Karpas-422 (cell line): ENCODE results near the gene THOC5. TPM values are rescaled to one million over a fixed set of nuclear protein-coding genes. Genes with fewer than 3 reads are reported as not detected.

Source experiments
- DNase-seq: peaks from one replicate; pipeline ENCODE4 v3.0.0-alpha.2; 2015
- H2AFZ ChIP-seq: fragments of 200-600 bp; sonication (generic); 2 replicates; pipeline ENCODE4 v1.6.1; 2014; ENCODE audit warnings: antibody characterized with exemption, low read length, mixed read lengths
- H3K27ac ChIP-seq: fragments of 200-600 bp; sonication (generic); 2 replicates; pipeline ENCODE4 v1.5.1; 2014; ENCODE audit warnings: mild to moderate bottlenecking, low read length, moderate library complexity
- H3K27me3 ChIP-seq: fragments of 200-600 bp; sonication (generic); 2 replicates; pipeline ENCODE4 v1.6.1; 2014; ENCODE audit warnings: low read length, mixed read lengths
- H3K36me3 ChIP-seq: fragments of 200-600 bp; sonication (generic); 2 replicates; pipeline ENCODE4 v1.6.1; 2014; ENCODE audit warnings: low read length, mixed read lengths; ENCODE audit not compliant: insufficient read depth
- H3K4me1 ChIP-seq: fragments of 200-600 bp; sonication (generic); 2 replicates; pipeline ENCODE4 v1.6.1; 2014; ENCODE audit warnings: mild to moderate bottlenecking, low read length, mixed read lengths
- H3K4me2 ChIP-seq: fragments of 200-600 bp; sonication (generic); 2 replicates; pipeline ENCODE4 v1.6.1; 2014; ENCODE audit warnings: low read length, low read depth, mild to moderate bottlenecking; ENCODE audit not compliant: poor library complexity, severe bottlenecking
- H3K4me3 ChIP-seq: fragments of 200-600 bp; sonication (generic); 2 replicates; pipeline ENCODE4 v1.5.1; 2014; ENCODE audit warnings: mild to moderate bottlenecking, antibody characterized with exemption, low read length, mixed read lengths
- H3K79me2 ChIP-seq: fragments of 200-600 bp; sonication (generic); 2 replicates; pipeline ENCODE4 v1.6.1; 2014; ENCODE audit warnings: mild to moderate bottlenecking, low read length, mixed read lengths
- H3K9ac ChIP-seq: fragments of 200-600 bp; sonication (generic); 2 replicates; pipeline ENCODE4 v1.6.0; 2014; ENCODE audit warnings: low read length
- H3K9me2 ChIP-seq: fragments of 200-600 bp; sonication (generic), shearing (Covaris generic); replicated peaks from 2 replicates; pipeline ENCODE4 v1.6.0; 2014; ENCODE audit warnings: mild to moderate bottlenecking, low read length, moderate library complexity; ENCODE audit not compliant: insufficient read depth
- H3K9me3 ChIP-seq: fragments of 300-700, 200-600 bp; sonication (generic); 2 replicates; pipeline ENCODE4 v1.6.1; 2014; ENCODE audit warnings: low read length, mixed read lengths
- H4K20me1 ChIP-seq: fragments of 200-600 bp; sonication (generic); 2 replicates; pipeline ENCODE4 v1.6.1; 2014; ENCODE audit warnings: mild to moderate bottlenecking, antibody characterized with exemption, low read length, low read depth; ENCODE audit not compliant: insufficient read depth
- total RNA-seq: library from RNA; depleted of rRNA; stranded (reverse); fragments of >200 nt; shearing (Covaris generic); gene quantifications from 2 replicates; pipeline ENCODE4 v1.2.3, GENCODE V29; 2014; ENCODE audit warnings: low replicate concordance

THOC5 gene
- total RNA-seq, 1 experiment from 2014 or later = 54.0 TPM

DNA sequence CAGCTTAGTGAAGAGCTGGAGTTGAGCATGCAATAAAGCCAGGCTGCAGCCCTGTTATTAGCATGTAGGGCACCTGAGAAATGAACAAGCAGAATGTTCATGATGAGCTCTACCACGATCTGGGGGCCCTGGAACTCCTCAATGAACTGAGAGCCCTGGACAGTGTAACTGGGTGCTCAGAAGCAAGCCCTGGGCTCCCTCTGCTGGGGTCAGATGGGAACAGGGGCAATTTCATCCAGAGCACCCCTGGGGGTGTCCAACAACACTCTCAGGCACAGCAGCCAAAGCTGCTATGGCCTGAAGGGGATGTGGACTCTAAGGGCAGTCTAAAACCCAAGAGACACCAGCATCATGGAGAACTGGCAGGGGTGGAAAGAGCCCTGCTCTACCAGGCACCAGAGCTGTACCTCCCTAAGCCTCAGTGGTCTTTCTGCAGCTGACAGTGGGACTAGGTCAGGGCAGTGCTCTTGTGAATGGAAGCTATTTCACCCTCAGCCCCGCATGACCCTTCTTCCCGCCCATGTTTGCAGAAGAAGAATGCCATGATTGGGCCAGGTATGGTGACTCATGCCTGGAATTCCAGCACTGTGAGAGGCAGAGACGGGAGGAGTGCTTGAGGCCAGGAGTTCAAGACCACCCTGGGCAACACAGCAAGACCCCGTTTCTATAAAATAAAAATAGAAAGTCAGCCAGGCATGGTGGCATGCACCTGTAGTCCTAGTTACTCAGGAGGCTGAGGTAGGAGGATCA is 28.9 kb downstream of the THOC5 start:
- no peaks in the 10 kb centered on the region for H3K9me3 ChIP-seq
- no peaks in the 10 kb centered on the region for H3K4me1 ChIP-seq
- H3K79me2 ChIP-seq = no peaks in the 10 kb centered on the region
- H3K27me3 ChIP-seq = no peaks in the 10 kb centered on the region
- H2AFZ ChIP-seq = no peak overlapping the region
- no peak overlapping the region for H3K4me3 ChIP-seq
- DNase-seq = peak; percentile 84
- H4K20me1 ChIP-seq = 0 out of 2 replicates have a peak, but pooled peaks cover 3% of the 10 kb centered on the region
- no peaks in the 10 kb centered on the region for H3K9me2 ChIP-seq
- no peak overlapping the region for H3K27ac ChIP-seq
- H3K4me2 ChIP-seq = no peak overlapping the region
- peaks cover 35% of the 10 kb centered on the region for H3K36me3 ChIP-seq
- H3K9ac ChIP-seq = no peak overlapping the region

- Histone ChIP-seq H3K4me1 (peaks cover 4% of the 10 kb centered on the region), H2AFZ (no peak overlapping the region), H3K4me2 (no peak overlapping the region), H3K27ac (no peak overlapping the region), H3K9ac (no peak overlapping the region), H3K4me3 (no peak overlapping the region), H3K36me3 (peaks cover 40% of the 10 kb centered on the region), H3K9me2 (no peaks in the 10 kb centered on the region), H3K27me3 (no peaks in the 10 kb centered on the region), H3K9me3 (no peaks in the 10 kb centered on the region), H3K79me2 (no peaks in the 10 kb centered on the region), H4K20me1 (0 out of 2 replicates have a peak, but pooled peaks cover 3% of the 10 kb centered on the region)
- no peak for DNase-seq
Measured at GRCh38 chr22:29523761-29524160, 29.8 kb downstream of the THOC5 start.

DNA sequence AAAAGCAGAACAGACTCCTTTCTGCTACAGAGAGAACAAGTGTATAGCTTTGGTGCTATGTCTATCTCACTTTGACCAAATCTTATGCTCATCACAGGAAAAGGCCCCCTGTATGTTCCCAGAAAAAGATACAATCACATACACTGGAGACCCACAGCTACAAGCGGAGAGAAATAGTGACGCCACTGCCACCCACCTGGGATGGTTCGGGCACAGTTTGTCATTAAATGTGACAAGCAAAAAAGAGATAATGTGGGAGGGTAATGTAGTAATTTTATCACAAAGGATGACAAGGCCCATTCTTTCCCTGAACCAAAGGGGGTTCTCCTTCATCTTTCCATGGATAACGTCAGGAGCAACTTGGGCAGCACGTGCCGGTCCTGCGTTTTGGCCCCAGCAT is 32.0 kb downstream of the THOC5 start:
- H3K4me1 ChIP-seq = peaks cover 27% of the 10 kb centered on the region
- no peak overlapping the region for H3K4me2 ChIP-seq

DNA sequence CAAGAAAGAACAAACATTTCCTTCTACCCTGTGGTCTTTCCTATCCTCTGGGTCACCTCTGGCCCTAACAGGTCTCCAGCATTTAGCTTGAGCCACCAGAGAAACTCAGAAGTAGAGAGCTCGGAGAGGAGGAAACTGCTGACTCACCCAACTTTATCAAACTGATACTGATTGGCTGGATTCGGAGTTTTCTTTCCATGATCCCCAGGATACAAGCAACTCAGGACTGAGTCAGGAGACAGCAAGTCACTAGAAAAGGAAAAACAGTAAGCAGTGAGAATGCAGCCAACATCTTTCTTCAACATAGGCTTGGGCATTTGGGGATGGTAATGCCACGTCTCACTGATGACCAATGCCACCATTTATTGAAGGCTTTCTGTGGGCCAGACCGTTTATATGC is 32.7 kb downstream of the THOC5 start:
- Histone ChIP-seq H3K4me2 (no peak overlapping the region), H3K9ac (no peak overlapping the region), H3K27me3 (no peaks in the 10 kb centered on the region), H3K4me1 (peaks cover 33% of the 10 kb centered on the region), H3K4me3 (no peak overlapping the region), H3K27ac (no peak overlapping the region), H3K79me2 (no peaks in the 10 kb centered on the region), H3K36me3 (peaks cover 37% of the 10 kb centered on the region), H2AFZ (no peak overlapping the region), H3K9me3 (no peaks in the 10 kb centered on the region), H4K20me1 (peaks cover 11% of the 10 kb centered on the region; the same call in 1 of the 2 replicates), H3K9me2 (no peaks in the 10 kb centered on the region)
- no peak for DNase-seq

More for the DNA sequence above, 32.0 kb downstream of the THOC5 start:
- H3K9ac ChIP-seq = no peak overlapping the region
- H2AFZ ChIP-seq = no peak overlapping the region
- H3K79me2 ChIP-seq = no peaks in the 10 kb centered on the region
- DNase-seq = no peak
- no peaks in the 10 kb centered on the region for H3K9me3 ChIP-seq
- H4K20me1 ChIP-seq = peaks cover 7% of the 10 kb centered on the region; the same call in 1 of the 2 replicates
- no peaks in the 10 kb centered on the region for H3K27me3 ChIP-seq
- peaks cover 34% of the 10 kb centered on the region for H3K36me3 ChIP-seq
- H3K9me2 ChIP-seq = no peaks in the 10 kb centered on the region
- H3K27ac ChIP-seq = no peak overlapping the region; the same call in 1 of the 2 replicates
- H3K4me3 ChIP-seq = no peak overlapping the region

GRCh38 chr22:29519996-29520395 is 33.6 kb downstream of the THOC5 start:
- Histone ChIP-seq H3K9me2 (no peaks in the 10 kb centered on the region), H3K4me3 (no peak overlapping the region), H3K79me2 (no peaks in the 10 kb centered on the region), H3K9me3 (no peaks in the 10 kb centered on the region), H3K9ac (no peak overlapping the region), H2AFZ (no peak overlapping the region), H3K27me3 (no peaks in the 10 kb centered on the region), H3K4me1 (peaks cover 41% of the 10 kb centered on the region), H3K36me3 (peaks cover 35% of the 10 kb centered on the region), H3K27ac (no peak overlapping the region; the same call in 1 of the 2 replicates), H4K20me1 (peaks cover 11% of the 10 kb centered on the region; the same call in 1 of the 2 replicates), H3K4me2 (no peak overlapping the region)
- DNase-seq = no peak

GRCh38 chr22:29518427-29518826 is 35.1 kb downstream of the THOC5 start:
- DNase-seq = no peak
- Histone ChIP-seq H2AFZ (no peak overlapping the region), H3K4me1 (peaks cover 41% of the 10 kb centered on the region), H3K9me2 (no peaks in the 10 kb centered on the region), H3K79me2 (no peaks in the 10 kb centered on the region), H3K4me3 (no peak overlapping the region), H3K27me3 (no peaks in the 10 kb centered on the region), H3K9ac (no peak overlapping the region), H3K4me2 (no peak overlapping the region), H3K36me3 (peaks cover 22% of the 10 kb centered on the region; the same call in 1 of the 2 replicates), H3K27ac (peak overlapping the region; percentile 86), H3K9me3 (no peaks in the 10 kb centered on the region), H4K20me1 (peaks cover 7% of the 10 kb centered on the region; the same call in 1 of the 2 replicates)

DNA sequence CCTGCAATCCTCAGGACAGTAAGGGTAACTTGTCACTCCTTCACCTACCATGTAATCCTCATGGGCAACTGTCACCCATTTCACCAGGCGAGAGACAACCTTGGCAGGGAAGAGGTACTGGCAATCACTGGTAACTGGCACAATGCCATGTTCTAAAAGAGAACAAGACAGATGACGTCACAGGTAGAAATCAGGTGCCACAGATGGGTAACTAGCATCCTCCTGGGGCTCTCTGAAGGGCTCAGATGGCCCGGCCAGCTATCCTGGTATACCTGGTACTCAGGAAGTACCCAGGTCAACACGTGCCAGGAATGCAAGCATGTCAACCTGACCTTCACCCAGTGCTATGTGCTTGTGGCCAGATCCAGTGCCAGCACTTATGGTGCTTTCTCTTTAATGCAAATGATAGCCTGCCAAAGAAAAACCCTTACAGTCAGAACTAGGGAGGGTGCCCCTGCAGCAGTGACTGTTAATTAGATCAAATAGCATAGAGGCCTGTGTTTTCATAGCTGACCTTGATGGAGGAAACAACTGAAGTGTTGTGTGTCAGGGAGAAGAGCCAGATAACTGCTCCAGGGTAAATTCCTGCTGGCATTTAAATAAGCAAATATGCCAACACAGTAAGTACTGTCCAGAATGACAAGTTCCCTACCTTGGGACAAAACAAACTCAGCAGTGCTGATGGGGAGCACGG is 36.2 kb downstream of the THOC5 start:
- Histone ChIP-seq H3K4me1 (peaks cover 41% of the 10 kb centered on the region), H3K4me2 (peak overlapping the region; percentile 41), H3K9me2 (no peaks in the 10 kb centered on the region), H3K27me3 (no peaks in the 10 kb centered on the region), H3K9me3 (no peaks in the 10 kb centered on the region), H4K20me1 (peaks cover 7% of the 10 kb centered on the region; the same call in 1 of the 2 replicates), H3K9ac (peak overlapping the region; percentile 31; the same call in 1 of the 2 replicates), H3K79me2 (no peaks in the 10 kb centered on the region), H2AFZ (no peak overlapping the region), H3K4me3 (0 out of 2 replicates have a peak overlapping the region, but pooled peaks have one; percentile 34), H3K36me3 (peaks cover 24% of the 10 kb centered on the region; the same call in 1 of the 2 replicates), H3K27ac (peak overlapping the region; percentile 86)
- peak; percentile 77 for DNase-seq

GRCh38 chr22:29512031-29512430 is 41.5 kb downstream of the THOC5 start:
- Histone ChIP-seq H3K4me3 (no peak overlapping the region), H3K9me2 (no peaks in the 10 kb centered on the region), H3K36me3 (peaks cover 35% of the 10 kb centered on the region; the same call in 1 of the 2 replicates), H3K9me3 (no peaks in the 10 kb centered on the region), H3K4me1 (peaks cover 19% of the 10 kb centered on the region), H4K20me1 (peaks cover 7% of the 10 kb centered on the region; the same call in 1 of the 2 replicates), H3K27ac (no peak overlapping the region), H3K27me3 (no peaks in the 10 kb centered on the region), H3K4me2 (no peak overlapping the region), H3K9ac (no peak overlapping the region), H3K79me2 (no peaks in the 10 kb centered on the region), H2AFZ (no peak overlapping the region)
- no peak for DNase-seq
